Esophagus mucosa (tissue), 1 donor: ENCODE measurements around the gene PKD2L1. TPM values are rescaled to one million over a fixed set of nuclear protein-coding genes. Genes with fewer than 3 reads are reported as not detected.

Experiments used
- ATAC-seq: fragments of 200-7000 bp; cut with Tn5 transposase; one replicate; pipeline ENCODE4 v1.9.1; 2020
- total RNA-seq: library from RNA; stranded (reverse); gene quantifications from one replicate; pipeline ENCODE4 v1.2.4, GENCODE V29; 2023
- donor health status: DM: yes; HTN: yes; CAD: no.

The PKD2L1 gene
- total RNA-seq, 1 donor from 2014 or later, result not detected

- no peak for ATAC-seq
Measured at GRCh38 chr10:100356067-100357017, 26.3 kb upstream of the PKD2L1 start.

GRCh38 chr10:100355086-100355485, 25.1 kb upstream of the PKD2L1 start:
- ATAC-seq, result no peak

GRCh38 chr10:100353770-100354485, 23.9 kb upstream of the PKD2L1 start:
- no peak for ATAC-seq

- ATAC-seq, result no peak
Measured at GRCh38 chr10:100350914-100351485, 21.0 kb upstream of the PKD2L1 start.

GRCh38 chr10:100349672-100350071, 19.6 kb upstream of the PKD2L1 start:
- ATAC-seq, result no peak

- no peak for ATAC-seq
Measured at GRCh38 chr10:100349087-100349486, 19.1 kb upstream of the PKD2L1 start.

- no peak for ATAC-seq
Measured at GRCh38 chr10:100348389-100348927, 18.4 kb upstream of the PKD2L1 start.

- ATAC-seq, result no peak
Measured at GRCh38 chr10:100347568-100348195, 17.7 kb upstream of the PKD2L1 start.

GRCh38 chr10:100346765-100347567, 16.9 kb upstream of the PKD2L1 start, which contains the start of gene SCD:
TSS of gene SCD (plus strand) at chr10:100347233. CDS start at chr10:100347505, 272 bp downstream.
- ATAC-seq, result peak; percentile 93

- peak; percentile 72 for ATAC-seq
Measured at GRCh38 chr10:100346351-100346764, 16.3 kb upstream of the PKD2L1 start.

- ATAC-seq, result no peak
Measured at GRCh38 chr10:100345570-100346330, 15.7 kb upstream of the PKD2L1 start.

GRCh38 chr10:100344241-100344788, 14.3 kb upstream of the PKD2L1 start:
- ATAC-seq, result no peak

GRCh38 chr10:100342627-100342972, 12.6 kb upstream of the PKD2L1 start:
- no peak for ATAC-seq

GRCh38 chr10:100341953-100342626, 12.1 kb upstream of the PKD2L1 start:
- peak; percentile 67 for ATAC-seq

- ATAC-seq, result no peak
Measured at GRCh38 chr10:100340948-100341847, 11.2 kb upstream of the PKD2L1 start.

GRCh38 chr10:100339236-100339635, 9.2 kb upstream of the PKD2L1 start:
- ATAC-seq, result no peak

GRCh38 chr10:100338434-100339036, 8.5 kb upstream of the PKD2L1 start:
- peak; percentile 85 for ATAC-seq

GRCh38 chr10:100334762-100335161, 4.7 kb upstream of the PKD2L1 start:
- no peak for ATAC-seq
